ENCODE data around the gene ZPBP2. TPM values are rescaled to one million over a fixed set of nuclear protein-coding genes. Genes with fewer than 3 reads are reported as not detected.

The ZPBP2 gene
- total RNA-seq, 1 experiment from 2014 or later = not detected

DNA sequence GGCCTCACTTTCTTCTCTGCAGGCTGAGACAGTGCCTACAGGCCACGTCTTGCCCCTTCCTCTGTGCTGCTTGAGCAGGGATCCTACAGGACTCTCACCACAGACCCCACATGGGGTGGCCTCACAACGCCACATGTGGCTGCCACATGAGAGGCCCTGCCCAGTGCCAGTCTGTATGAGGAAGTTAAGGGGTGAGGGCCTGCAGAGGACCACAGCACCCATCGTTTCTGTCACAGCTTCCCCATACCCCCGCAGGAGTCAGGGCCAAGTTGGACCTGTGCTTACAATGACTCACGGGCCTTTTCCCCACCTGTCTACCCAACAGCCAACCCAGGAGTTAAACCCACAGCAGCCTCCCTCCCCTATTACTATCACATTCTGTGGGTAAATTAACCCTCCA is 53.3 kb downstream of the ZPBP2 start:
- H3K36me3 Mint-ChIP-seq (ENCODE audit: insufficient read depth in 1 of 3, low read depth in 3 of 3) = peaks cover 21 to 47% (median 46%) of the 10 kb centered on the region in 3 experiments; a peak in 6 of 7 replicates
- H3K4me1 Mint-ChIP-seq = peaks cover 21 to 23% of the 10 kb centered on the region in 2 experiments
- Histone ChIP-seq H3K9ac (ENCODE audit: extremely low read depth, insufficient read length, low read length) (no peak overlapping the region), H3K4me2 (ENCODE audit: insufficient read depth, insufficient read length, low read length) (no peak overlapping the region), H3K23ac (ENCODE audit: insufficient read length, low read depth, low read length) (no peak overlapping the region), H3K23me2 (ENCODE audit: insufficient read length, low read depth, low read length, poor library complexity, severe bottlenecking) (peaks cover under 1% of the 10 kb centered on the region), H3K27me3 (ENCODE audit: insufficient read depth, low read length) (no peaks in the 10 kb centered on the region), H3T11ph (ENCODE audit: low read length) (no peak overlapping the region), H2AK5ac (ENCODE audit: insufficient read length, low read length) (no peak overlapping the region), H4K5ac (ENCODE audit: insufficient read length, low read depth, low read length) (no peak overlapping the region), H3K79me2 (ENCODE audit: insufficient read depth, low read length) (peaks cover 10% of the 10 kb centered on the region; the same call in 1 of the 2 replicates), H4K8ac (replicated peaks; ENCODE audit: insufficient read length, low read depth, low read length) (no peak overlapping the region), H2BK5ac (ENCODE audit: insufficient read length, low read length) (no peak overlapping the region), H3K18ac (ENCODE audit: insufficient read length, low read depth, low read length) (no peak overlapping the region), H2BK15ac (ENCODE audit: low read depth, low read length) (no peak overlapping the region), H3K27ac (ENCODE audit: insufficient read length, low read depth, low read length) (no peak overlapping the region), H4K20me1 (ENCODE audit: control insufficient read depth, insufficient read depth, insufficient read length) (no peaks in the 10 kb centered on the region), H3K4me1 (ENCODE audit: insufficient read depth, low read length) (no peaks in the 10 kb centered on the region; the same call in 1 of the 2 replicates), H2BK12ac (ENCODE audit: insufficient read length, low read depth, low read length) (no peak overlapping the region), H2AFZ (ENCODE audit: low read length) (no peak overlapping the region), H2BK120ac (ENCODE audit: low read depth, low read length, poor library complexity, severe bottlenecking) (no peak overlapping the region), H3K79me1 (ENCODE audit: insufficient read depth, low read depth, low read length, poor library complexity, severe bottlenecking) (peaks cover 12% of the 10 kb centered on the region), H3K14ac (ENCODE audit: insufficient read depth, low read length) (no peak overlapping the region), H2BK20ac (ENCODE audit: low read depth, low read length, poor library complexity, severe bottlenecking) (no peak overlapping the region), H3K4ac (ENCODE audit: low read depth, low read length) (no peak overlapping the region), H4K91ac (ENCODE audit: insufficient read length, low read depth, low read length) (no peak overlapping the region), H3K56ac (ENCODE audit: insufficient read length, low read depth, low read length) (no peak overlapping the region), H3K9me3 (ENCODE audit: control insufficient read depth, low read depth, low read length) (no peaks in the 10 kb centered on the region)
- no CpG with 5 or more reads among the region's 5 CpGs for WGBS (ENCODE audit: extremely low coverage, insufficient read length, low lambda C conversion rate)
- no peaks in the 10 kb centered on the region for H3K9me3 Mint-ChIP-seq
- no peak overlapping the region for H3K27ac Mint-ChIP-seq
- DNase-seq = no peak
- H3K27me3 Mint-ChIP-seq (ENCODE audit: low read depth) = no peaks in the 10 kb centered on the region; the same call in 1 of the 2 replicates
- H3K4me3 Mint-ChIP-seq = no peak overlapping the region
- TF ChIP-seq, protein P1, sequence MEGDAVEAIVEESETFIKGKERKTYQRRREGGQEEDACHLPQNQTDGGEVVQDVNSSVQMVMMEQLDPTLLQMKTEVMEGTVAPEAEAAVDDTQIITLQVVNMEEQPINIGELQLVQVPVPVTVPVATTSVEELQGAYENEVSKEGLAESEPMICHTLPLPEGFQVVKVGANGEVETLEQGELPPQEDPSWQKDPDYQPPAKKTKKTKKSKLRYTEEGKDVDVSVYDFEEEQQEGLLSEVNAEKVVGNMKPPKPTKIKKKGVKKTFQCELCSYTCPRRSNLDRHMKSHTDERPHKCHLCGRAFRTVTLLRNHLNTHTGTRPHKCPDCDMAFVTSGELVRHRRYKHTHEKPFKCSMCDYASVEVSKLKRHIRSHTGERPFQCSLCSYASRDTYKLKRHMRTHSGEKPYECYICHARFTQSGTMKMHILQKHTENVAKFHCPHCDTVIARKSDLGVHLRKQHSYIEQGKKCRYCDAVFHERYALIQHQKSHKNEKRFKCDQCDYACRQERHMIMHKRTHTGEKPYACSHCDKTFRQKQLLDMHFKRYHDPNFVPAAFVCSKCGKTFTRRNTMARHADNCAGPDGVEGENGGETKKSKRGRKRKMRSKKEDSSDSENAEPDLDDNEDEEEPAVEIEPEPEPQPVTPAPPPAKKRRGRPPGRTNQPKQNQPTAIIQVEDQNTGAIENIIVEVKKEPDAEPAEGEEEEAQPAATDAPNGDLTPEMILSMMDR (conservative IDR thresholded peaks at IDR 0.05) = no peak

Measured in H9 (cell line).